Measurements from ENCODE around the gene BOLA2.
"Not testable (repeated sequence)": the region's sequence is repeated elsewhere in the genome, so short reads cannot be mapped to it uniquely, and the experiment has no call there.

Gene BOLA2

DNA sequence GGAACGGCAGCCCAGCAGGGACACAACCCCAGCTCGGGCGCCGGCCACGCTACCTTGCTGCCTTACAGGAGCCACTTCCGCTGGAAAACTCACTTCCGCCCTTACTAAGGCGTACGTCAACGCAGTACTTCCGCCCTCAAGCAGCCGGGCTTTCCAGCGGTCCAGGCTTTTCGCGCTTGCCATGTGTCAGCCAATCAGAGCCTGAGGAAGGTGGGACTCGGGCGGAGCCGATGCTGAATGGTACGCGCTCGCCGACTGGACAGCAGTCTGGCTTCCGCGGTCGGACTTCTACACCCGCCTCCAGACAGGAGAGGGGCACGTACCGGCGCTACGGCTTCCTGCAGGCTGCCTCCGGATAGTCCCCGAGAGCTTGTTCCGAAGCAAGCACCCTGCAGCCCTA lies at the start of gene BOLA2, which contains the start of gene SLX1B:
TSS of gene BOLA2 (minus strand) at position 83 of the 400 bp plus-strand sequence. CDS start 98 bp downstream, outside the sequence.
TSS of gene SLX1B (plus strand) at position 265 of the 400 bp plus-strand sequence.
- DNase-seq, result not testable (repeated sequence)

GRCh38 chr16:29482276-29482675 lies 28.1 kb upstream of the BOLA2 start:
- DNase-seq, result not testable (repeated sequence)

GRCh38 chr16:29472065-29472464 lies 17.9 kb upstream of the BOLA2 start:
- not testable (repeated sequence) for DNase-seq

- not testable (repeated sequence) for DNase-seq
Measured at GRCh38 chr16:29469660-29470059, 15.5 kb upstream of the BOLA2 start.

DNA sequence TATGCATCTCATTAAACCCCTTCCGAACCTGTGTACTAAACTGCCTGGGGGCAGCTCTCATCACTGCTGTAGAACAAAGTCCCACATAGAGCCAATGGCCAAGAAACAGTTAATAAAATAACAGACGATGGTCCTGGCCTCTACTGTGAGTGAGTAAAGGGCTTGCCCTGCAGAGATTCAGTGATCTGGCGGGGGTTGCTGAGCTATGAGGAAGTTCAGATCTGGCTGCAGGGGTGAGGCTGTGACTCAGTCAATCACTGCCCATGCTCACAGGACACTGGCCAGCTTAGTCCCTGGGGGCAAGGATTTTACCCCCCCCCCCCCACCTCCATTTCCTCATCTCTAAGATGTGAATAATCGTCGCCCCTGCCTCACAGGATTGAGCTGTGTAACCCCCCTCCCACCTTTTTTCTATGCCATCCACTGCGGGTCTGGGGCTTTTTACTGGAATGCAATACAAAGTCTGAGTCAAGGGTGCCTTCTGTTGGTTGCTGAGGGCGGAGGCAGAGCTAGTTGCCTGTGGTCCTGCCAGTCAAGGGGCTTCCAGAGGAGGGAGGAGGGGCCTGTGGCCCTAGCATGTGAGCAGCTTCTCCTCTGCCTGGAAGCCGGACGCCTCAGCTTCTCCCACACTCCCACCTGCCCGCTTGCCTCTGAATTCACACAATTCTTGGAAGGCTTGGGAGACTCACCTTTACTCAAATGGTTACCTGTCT lies 13.7 kb upstream of the BOLA2 start:
- not testable (repeated sequence) for DNase-seq

DNA sequence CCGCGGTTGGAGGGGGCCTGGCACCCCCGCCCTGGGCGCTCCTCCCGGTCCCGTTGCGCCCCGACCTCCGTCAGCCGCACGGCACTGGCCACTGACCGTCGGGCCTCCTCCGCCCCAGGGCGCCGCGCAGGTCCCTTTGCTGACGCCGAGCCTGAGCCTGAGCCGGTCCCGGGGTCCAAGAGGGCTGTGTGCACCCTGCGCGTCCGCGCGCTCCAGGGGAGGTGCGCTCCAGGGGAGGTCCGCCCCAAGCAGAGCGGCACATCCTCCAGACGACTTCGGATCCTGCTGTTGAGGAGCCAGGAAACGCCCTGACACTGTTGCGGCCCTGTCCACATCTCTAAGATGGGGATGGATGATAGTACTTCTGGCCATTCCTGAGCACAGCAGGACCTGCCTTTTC lies 12.8 kb upstream of the BOLA2 start:
- DNase-seq, result not testable (repeated sequence)

DNA sequence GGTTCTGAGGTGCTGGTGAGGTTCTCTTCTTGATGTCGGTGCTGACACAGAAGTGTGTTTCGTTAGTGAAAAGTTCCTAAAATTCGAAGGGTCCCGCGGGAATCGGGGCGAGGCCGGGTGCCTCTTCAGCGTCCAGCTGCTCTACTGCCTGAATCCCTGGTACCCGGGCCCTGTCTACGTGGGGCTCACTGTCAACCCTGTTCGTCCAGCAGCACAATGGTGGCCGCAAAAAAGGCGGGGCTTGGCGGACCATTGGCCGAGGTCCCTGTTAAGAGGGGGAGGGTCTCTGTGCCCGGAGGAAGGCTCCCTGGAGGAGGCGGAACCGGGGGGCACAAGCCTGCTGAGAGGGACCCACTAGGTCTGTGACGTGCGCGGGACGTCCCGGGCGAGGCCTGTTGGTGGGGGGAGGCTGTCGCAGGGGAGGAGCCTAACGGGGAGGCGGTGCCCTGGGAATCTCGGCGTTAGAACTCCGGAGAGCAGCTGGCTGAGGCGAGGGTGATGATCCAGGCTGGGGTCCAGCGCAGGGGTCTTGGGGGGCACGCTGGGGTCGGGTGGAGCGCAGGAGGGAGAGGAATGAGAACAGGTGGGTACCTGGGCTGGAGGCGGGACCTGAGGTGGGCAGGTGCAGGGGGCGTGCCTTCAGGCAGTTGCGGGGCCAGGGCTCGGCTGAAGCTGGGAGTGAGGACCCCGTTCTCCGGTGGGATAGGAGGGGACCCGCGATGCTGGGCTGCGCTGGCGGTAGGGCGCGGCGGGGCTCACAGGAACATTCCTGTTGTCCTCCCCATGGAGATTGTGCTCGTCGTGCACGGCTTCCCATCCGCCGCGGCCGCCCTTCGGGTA lies 12.1 kb upstream of the BOLA2 start:
- DNase-seq, result not testable (repeated sequence)

- not testable (repeated sequence) for DNase-seq
Measured at GRCh38 chr16:29460647-29461030, 6.5 kb upstream of the BOLA2 start.

DNA sequence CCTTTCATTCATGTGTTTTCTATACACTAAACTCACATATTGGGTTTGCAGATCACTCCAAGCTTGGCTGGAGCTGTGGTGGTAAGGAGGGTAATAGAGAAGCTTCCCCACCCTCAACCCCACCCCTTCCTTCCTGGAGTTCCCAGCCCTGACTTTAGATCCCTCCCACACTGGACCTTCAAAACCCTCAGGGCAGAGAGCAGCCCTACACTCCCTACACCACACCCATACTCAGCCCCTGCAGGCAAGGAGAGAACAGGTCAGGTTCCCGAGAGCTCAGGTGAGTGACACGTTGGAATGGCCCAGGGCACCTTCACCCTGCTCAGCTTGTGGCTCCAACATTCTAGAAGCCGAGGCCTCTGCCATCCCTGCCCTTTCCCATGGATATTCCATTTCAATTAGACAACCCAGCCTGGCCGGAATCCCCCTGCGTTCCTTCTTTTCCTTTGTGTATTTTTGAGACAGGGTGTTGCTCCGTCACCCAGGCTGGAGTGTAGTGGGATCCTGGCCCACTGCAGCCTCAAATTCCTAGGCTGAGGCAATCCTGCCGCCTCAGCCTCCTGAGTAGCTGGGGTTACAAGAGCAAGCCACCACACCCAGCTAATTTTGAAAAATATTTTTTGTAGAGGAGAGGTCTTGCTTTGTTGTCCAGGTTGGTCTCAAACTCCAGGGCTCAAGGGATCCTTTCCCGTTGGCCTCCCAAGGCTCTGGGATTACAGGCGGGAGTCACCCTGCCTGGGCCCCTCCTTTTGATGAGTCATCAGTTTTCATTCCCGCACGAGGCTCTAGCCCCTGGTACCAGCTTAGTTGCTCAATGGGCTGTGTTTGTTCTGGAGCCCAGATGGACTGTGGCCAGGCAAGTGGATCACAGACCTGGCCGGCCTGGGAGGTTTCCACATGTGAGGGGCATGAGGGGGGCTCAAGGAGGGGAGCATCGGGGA lies 5.8 kb upstream of the BOLA2 start, which contains the start of gene SULT1A4:
TSS of gene SULT1A4 (plus strand) at position 208 of the 941 bp plus-strand sequence. CDS start 1,473 bp downstream, outside the sequence.
- DNase-seq, result not testable (repeated sequence)

DNA sequence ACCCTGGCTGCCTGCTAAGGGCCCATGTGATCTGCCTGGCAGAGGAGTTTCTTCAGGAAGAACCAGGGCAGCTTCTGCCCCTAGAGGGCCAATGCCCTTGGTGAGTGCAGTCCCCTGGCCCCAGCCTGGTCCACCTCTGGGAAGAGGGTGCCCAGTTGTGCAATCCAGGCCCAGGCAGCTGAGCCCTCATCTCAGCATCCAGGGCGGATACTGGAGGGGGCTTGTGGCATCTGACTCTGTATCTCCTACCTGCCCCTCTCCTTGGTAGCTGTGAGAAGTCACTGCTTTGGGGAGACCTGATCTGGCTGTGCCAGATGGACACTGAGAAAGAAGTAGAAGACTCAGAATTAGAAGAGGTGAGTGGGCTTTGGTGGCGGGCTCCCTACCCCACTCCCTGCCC lies 3.5 kb upstream of the BOLA2 start:
- not testable (repeated sequence) for DNase-seq

DNA sequence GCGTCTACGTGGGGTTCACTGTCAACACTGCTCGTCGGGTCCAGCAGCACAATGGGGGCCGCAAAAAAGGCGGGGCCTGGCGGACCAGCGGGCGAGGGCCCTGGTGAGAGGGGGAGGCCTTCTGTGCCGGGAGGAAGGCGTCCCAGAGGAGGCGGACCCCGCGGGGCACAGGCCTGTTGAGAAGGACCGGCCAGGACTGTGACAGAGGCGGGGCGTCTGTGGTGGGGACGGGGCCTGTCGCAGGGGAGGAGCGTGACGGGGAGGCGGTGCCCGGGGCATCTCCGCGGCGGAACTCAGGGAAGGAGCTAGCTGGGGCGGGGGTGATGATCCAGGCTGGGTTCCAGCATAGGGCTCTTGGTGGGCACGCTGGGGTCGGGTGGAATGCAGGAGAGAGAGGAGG lies 677 bp upstream of the BOLA2 start:
- not testable (repeated sequence) for DNase-seq

DNA sequence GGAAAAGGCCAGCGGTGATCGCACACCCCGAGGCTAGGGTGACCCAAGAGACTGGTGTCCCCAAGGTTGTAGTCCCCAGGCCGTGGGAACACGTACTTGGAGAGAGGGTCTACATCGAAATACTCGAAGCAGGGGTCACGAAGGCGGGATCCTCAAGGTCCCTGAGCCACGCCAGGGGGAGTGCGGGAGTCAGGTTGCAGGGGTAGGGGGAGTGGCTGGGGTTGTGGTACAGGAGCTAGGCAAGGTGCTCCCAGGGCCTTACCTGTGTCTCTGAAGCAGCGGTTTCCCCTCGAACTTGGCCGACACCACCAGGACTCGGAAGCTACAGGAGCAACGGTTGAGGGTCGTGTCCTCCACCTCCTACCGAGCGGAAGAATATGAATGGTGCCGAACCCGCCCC lies 397 bp downstream of the BOLA2 start:
- not testable (repeated sequence) for DNase-seq

DNA sequence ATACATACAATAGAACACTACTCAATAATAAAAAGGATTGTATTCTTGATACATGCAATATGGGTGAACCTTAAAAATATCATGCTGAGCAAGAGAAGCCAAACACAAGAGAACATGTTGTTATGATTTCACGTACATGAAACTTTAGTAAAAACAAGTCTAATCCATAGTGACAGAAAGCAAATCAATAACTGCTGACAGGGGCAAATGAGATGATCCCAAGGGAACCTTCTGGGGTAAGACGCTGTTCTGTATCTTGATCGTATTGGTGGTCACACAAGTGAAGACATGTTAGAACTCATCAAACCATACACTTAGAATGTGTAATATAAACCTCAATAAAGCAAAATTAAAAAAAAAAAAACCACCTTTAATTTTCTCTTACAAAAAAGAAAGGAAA lies 28.8 kb downstream of the BOLA2 start:
- DNase-seq, result not testable (repeated sequence)

DNA sequence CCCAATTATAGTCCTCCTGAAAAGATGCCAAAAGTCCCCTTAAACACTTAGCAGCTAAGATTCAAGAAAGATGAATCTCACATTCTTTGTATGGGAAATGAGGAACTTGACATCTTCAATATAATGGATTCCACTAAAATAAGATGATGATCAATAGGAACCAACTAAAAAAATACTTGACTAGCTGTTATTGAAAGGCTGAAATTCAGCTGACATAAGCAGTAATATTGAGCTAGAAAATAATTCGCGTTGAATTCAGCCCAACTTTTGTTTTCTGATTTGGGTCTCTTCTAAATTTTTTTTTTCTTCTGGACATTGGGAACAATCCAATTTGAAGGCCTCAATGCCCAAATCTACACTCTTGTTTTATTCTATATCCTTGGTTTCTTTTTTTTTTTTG lies 30.6 kb downstream of the BOLA2 start:
- not testable (repeated sequence) for DNase-seq

GRCh38 chr16:29405249-29405648 lies 48.9 kb downstream of the BOLA2 start:
- not testable (repeated sequence) for DNase-seq
